ENCODE data around the gene RSPH10B.
"Not testable (repeated sequence)": the region's sequence is repeated elsewhere in the genome, so short reads cannot be mapped to it uniquely, and the experiment has no call there.

RSPH10B gene

DNA sequence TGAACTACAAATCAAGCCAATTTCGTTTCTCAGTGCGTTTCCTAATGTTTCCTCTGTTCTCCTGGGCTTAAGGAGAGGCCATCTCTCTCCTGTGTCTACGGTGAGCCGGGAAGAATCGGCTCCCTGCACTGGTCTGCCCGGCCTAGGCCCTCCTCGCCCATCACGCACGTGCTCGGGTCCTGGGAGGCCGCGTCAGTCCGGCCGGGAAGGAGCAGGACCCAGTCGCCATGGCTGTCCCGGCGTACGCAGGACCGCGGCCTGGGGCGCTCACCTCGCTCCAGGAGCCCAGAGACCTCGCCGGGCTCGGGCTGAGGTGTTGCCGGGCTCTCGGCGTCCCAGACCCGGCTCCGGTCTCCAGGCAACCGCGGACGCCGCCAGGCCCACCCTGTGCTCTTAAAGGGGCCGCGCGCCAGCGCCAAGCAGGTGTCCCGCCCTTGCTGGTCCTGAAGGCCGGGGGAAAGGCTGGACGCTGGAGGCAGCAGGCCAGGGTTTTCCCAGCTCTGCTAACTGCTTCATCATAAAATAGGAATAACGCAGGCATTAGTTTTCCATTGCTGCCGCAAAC lies at the start of gene RSPH10B:
TSS of gene RSPH10B (minus strand) at position 343 of the 565 bp plus-strand sequence. CDS start 3,573 bp downstream, outside the sequence.
- not testable (repeated sequence) for DNase-seq

DNA sequence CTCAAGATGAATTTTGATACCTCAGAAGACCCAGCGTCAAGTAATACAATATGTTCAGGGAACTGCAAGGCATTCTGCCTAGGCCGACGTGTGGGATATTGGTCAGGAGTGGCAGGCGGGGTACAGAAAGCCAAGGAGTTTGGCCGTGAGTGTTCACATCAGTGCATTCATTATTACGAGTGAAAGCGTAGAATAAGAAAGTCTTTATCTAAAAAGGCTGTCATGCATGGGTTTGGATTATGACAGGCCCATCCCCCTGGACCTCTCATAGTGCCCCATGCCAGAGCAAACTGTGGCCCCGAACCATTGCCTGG lies 46.1 kb upstream of the RSPH10B start:
- no peak for DNase-seq

DNA sequence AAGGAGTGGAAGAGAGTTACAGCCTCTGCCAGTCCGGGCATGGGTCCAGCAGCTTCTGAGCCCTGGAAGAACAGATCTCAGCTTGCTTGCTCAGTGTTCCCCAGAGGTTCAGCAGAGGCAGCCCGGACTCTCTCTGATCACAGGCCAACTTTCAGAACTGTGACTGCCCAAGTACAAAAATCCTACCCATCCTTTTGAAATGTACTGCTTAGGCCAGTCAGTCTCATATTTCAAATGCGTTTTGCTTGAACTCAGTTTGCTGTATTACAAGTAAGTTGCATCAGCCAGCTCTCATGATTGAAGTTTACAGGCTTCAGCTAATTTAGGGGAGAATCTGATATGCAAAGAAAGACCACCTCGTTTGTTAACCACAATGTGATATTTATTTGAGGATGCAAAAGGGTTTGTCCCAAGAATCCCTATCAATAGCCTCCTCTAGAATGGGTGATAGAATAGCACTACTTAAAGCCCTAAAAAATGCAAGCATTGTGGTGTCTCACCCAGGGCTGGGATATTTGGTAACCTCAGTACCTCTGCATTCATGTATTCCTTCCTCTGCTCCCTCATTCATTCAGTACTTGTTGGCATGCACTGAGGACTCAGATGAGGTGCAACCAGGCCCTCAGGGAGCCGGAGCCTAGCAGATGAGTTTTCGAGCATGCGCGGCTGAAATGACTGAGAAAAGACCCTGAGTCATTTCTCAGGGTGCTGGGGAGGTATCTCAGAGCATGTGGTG lies 45.6 kb upstream of the RSPH10B start:
- no peak for DNase-seq

DNA sequence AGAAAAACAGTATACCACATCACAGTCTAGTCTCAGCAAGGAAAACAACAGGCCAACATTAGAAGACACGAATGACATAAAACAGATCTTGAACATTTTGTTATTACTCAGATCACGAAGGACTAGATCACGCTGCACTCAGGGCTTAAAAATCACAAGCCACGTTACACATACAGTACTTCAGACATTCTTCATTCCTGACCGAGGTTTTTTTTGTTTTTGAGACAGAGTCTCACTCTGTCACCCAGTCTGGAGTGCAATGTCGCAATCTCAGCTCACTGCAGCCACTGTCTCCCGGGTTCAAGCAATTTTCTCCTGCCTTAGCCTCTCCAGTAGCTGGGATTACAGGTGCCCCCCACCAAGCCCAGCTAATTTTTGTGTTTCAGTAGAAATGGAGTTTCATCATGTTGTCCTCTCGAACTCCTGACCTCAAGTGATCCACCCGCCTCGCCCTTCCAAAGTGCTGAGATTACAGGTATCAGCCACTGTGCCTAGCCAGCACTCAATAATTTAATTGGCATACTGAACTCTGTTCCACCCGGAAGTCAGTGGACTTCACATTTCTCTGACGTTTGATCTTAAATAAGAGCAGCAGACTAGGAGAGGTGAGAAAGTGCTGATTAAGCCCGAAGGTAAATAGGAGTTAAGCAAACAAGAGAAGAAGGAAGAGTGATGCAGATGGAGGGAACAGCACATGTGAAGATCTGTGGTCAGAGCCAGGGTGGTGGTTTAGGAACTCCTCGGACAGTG lies 42.0 kb upstream of the RSPH10B start:
- no peak for DNase-seq

DNA sequence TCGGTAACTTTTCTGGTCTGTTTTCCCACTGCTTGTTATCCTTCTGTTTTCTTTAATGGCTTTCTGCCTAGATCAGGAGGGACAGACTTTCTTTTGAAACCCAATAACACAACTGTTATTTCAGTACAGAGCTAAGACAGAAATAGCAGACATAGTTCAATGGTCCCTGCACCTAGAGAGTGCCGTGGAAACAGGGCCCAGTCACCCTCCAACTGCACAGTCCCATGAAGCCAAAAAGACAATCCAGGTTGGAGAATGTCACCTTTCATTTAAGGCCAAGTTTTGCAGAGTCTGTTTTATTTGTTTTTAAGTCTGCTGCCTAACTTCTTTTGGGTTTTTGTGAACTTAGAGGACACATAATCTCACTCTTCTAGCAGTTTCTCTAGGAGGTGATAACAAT lies 41.1 kb upstream of the RSPH10B start:
- no peak for DNase-seq

DNA sequence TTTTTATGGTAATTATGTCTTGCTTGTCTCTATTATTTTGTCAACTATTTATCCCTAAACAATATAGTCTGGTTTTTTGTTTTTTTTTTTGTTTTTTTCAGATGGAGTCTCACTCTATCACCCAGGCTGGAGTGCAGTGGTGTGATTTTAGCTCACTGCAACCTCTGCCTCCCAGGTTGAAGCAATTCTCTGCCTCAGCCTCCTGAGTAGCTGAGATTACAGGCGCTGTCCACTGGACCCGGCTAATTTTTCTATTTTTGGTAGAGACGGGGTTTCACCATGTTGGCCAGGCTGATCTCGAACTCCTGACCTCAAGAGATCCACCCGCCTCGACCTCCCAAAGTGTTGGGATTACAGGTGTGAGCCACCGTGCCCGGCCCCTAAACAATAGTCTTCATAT lies 39.9 kb upstream of the RSPH10B start:
- not testable (repeated sequence) for DNase-seq

DNA sequence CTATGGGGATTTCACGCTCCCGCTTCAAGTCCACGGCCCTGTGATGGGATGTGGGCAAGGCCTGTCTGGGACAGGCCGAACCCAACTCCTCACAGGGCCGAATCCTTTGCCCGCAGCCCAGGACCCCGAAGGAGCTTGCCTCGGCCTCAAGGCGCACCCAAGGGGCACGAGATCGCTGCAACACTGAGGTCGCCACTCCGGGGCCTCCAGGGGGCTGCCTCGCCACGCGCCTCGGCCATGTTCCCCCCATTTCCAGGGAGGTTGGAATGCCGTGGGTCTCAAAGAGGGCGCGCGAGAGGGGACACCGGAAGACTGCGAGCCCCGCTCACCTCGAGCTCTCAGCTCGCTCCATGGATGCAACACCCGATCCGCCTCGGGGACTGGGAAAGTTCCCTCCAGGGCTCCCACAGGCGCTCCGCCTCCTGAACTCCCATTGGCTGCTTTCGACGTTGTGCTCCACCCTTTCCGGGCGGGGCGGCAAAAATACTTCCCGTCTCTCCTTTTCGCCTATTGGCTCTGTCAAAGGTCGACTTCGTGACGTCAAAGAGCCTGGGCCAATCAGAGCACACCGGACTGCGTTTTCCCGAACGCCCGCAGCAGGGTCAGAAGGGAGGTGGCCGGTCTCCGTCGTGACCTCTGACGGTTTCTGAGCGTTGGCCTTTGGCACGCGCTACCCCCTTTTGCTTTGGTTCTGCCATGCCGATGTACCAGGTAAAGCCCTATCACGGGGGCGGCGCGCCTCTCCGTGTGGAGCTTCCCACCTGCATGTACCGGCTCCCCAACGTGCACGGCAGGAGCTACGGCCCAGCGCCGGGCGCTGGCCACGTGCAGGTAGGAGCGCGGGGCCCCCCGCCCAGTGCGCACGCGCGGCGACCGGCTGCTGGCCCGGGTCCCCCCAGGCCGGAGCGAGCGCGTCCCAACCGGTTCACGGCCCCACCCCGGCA lies 38.5 kb upstream of the RSPH10B start, which contains the start of the genes AIMP2 and PMS2:
TSS of gene AIMP2 (plus strand) at position 605 of the 944 bp plus-strand sequence. CDS start at position 697, 92 bp downstream.
TSS of gene PMS2 (minus strand) at position 382 of the 944 bp plus-strand sequence. CDS start at position 352, 30 bp downstream.
- peak; percentile 92 for DNase-seq

DNA sequence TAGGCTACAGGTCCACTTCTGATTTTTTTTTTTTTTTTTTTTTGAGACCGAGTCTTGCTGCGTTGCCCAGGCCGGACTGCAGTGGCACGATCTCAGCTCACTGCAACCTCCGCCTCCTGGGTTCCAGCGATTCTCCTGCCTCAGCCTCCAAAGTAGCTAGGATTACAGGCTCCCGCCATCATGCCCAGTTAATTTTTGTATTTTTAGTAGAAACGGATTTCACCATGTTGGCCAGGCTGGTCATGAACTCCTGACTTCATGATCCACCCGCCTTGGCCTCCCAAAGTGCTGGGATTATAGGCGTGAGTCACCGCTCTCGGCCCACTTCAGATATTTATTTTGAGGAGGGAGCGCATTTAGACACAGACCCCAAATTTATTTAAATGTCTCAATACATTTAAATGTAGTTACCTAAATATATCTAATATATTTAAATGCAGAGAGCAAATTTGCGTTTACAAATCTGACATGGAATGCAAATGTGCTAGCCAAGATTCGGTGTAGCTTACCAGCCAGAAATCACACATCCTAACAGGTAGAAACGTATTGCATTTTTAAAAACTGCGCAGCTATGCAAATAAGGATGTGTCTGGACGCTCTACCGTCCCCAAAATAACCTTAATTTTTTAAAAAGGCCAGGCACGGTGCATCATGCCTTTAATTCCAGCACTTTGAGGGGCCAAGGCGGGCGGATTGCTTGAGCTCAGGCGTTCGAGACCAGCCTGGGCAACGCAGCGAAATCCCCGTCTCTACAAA lies 37.5 kb upstream of the RSPH10B start:
- not testable (repeated sequence) for DNase-seq

DNA sequence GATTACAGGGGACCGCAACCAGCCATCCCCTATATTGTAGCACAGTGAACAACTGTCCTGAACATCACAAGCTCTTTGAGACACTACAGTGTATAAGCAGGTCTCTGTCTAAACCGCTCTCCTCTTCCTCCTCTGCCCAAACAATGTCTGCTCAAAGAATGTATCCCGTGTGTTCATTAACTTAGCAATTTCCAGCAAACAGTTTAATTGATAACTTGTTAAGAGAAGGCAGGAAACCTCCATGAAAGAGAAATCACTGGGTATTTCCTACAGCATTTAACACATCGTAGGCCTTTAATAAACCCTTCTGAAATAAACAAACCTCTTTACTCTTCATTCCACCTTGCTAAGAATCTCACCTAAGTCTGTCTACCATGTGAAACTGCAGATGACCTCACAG lies 36.9 kb upstream of the RSPH10B start:
- no peak for DNase-seq

DNA sequence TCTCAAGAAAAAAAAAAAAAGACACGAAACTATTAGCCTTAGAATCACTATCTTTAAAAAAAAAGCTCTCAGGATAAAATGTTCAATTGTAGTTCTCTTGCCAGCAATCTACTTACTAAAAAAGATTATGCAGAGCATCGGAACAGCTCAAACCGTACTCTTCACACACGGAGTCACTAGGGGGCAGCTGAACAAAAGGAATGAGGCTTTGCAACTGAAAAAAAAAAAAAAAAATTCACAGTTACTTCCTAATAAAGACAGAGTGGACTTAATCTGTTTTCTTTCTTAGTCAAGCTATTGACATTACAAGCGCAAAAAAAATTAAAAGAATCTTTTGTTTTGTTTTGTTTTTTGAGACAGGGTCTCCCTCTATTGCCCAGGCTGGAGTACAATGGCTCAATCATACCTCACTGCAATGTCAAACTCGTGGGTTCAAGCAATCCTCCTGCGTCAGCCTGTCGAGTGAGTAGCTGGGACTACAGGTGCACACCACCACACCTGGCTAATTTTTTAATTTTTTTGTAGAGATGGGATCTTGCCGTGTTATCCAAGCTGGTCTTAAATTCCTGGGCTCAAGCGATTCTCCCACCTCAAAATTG lies 26.8 kb upstream of the RSPH10B start:
- no peak for DNase-seq

DNA sequence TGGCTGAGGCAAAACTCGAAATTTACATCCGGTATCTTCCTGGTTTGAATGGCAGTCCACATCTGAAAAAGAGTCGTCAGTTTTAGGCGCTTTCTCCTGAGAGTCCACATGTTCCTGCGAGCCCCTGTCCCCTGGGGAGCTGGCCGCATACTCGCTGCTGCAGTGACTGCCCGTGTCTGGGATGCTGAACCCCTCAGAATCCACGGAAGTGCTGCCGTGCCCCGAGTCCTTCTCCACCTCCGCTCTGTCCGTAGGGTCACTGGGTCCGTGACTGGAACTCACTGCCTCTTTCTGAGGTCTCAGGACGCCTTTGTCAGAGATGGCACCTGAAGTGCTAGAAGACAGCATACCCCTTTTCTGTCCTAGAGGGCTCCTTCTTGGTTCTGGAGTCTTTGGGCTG lies 16.6 kb upstream of the RSPH10B start:
- DNase-seq, result not testable (repeated sequence)

DNA sequence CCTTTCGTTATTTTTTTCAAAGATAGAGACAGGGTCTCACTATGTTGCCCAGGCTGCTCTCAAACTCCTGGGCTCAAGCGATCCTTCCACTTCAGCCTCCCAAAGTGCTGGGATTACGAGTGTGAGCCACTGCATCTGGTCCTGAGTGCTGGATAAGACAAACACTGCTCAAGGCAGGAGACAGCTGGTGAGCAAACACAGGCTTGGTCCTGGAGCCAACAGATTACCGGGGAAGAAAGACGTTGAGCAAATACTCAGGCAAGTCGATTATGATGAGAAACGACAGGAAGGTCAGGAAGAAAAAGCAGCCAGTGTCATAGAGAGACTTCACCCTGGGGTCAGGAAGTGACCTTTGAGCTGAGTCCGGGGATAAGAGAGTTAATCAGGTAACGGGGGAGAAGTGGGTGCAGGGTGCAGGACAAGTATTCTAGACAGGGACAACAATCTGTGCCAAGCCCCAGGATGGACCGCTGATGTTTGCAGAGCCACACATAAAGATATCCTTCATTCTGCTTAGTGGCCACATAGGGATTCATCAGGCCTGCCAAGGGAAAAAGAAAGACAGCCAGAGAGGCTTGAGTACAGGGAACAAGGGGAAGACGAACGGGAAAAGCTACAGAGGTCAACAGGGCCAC lies 9.3 kb upstream of the RSPH10B start:
- not testable (repeated sequence) for DNase-seq

DNA sequence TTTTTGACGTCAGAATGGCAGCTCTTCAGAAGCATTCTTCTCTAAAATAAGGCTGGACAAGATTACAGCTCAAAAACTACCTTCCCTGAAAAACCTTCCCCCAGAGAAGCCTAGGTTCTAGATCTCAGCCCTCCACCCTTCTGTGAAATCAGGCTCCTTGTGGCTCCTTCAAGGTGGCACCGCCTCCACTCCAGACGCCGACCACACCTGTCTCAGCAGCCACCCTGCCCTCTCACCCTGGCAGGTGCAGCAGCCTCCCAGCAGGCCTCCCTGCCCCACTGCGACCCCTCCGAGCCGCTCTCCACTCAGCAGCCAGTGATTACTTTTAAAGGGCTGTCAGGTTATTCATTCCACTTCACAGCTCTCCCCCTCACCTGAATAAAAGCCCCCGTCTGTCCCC lies 3.1 kb upstream of the RSPH10B start:
- not testable (repeated sequence) for DNase-seq

DNA sequence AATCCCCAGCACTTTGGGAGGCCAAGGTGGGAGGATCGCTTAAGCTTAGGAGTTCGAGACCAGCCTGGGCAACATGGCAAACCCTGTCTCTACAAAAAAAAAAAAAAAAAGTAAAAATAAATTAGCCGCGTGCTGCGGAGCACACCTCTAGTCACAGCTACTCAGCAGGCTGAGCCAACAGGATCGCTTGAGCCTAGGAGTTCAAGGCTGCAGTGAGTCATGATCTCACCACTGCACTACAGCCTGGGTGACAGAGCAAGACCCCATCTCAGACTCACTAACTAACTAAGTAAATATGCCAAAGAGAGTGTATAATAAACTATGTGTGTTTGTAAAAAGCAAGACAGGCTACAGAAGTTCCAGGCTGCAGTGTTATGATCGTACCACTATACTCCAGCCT lies 6.7 kb downstream of the RSPH10B start:
- not testable (repeated sequence) for DNase-seq

DNA sequence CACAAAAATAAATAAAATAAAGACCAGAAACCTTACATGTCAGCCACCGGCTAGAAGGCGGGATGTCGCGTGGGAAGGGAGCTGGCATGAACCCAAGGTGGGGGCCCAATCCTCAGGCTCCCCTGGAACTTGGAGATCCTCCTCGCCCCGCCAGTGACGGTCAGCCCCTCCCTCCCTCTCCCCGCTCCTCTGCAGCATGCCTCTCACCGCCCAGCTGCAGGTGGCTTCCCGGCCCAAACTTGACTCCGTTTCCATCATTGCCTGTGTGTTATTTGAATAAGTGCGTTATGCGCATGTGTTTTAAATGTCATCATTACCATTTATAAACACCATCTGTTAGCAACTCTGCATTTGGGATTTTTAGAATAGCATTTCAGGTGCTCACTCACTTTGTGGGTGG lies 7.3 kb downstream of the RSPH10B start:
- DNase-seq, result not testable (repeated sequence)

DNA sequence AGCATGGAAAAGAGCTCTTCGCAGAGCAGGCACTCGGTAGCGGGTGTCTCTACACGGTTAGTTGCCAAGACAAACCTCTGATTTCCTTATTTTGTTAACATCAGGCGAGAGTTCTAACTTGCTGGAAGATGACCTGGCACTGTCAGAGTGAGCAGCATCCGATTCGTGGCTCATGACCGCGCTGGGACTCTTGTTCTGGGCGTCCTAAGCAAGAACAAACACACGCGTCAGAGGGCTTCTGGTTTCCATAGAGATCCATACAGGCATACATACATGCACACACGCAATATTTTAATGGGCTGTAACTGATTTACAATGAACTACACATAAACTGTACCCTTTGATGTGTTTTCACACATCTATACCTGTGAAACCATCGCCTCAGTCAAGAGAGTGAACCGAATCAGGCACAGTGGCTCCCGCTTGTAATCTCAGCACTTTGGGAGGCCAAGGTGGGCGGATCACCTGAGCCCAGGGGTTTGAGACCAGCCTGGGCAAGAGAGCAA lies 35.5 kb downstream of the RSPH10B start:
- not testable (repeated sequence) for DNase-seq

DNA sequence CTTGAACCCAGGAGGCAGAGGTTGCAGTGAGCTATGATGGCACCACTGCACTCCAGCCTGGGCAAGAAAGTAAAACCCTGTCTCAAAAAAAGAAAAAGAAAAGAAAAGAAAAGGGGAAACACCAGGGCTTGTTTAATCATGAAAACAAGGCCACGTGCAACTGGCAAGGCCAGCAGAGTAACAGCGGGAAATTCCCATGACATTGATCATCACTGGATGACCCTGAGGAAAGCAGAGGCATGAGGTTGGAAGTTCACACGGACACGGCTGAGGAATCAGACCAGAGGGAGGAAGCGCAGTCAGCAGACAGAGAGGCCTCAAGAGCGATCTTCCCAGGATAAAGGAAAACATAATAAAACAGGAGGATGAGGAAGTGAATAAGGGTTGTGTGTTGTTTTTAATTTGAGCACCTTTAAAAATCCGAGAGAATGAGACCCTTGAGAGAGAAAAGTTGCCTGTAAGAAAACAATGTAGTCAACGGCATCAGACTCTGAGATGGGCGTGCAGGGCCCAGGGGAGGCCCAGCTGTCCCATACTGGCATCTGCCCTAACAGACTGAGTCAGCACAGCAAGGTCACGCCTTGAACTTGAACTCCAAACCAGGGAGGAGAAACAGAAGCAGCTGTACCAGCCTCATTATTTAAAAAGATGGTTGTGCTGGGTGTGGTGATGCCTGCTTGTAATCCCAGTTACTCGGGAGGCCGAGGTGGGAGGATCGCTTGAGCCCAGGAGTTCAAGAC lies 38.4 kb downstream of the RSPH10B start:
- DNase-seq, result not testable (repeated sequence)

DNA sequence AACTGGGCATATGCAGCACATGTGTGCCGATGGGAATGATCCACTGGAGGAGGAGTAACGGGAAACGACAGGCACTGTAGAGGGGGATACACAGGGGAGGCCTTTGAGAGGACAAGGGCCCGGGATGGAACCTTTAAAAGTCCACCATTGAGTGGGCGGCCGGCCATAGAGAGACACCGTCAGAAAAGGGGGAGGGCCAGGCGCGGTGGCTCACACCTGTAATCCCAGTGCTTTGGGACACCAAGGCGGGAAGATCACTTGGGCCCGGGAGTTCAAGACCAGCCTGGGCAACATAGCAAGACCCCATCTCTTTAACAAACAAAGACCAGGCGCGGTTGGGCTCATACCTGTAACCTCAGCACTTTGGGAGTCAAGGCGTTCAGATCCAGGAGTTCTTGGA lies 39.2 kb downstream of the RSPH10B start:
- DNase-seq, result not testable (repeated sequence)

DNA sequence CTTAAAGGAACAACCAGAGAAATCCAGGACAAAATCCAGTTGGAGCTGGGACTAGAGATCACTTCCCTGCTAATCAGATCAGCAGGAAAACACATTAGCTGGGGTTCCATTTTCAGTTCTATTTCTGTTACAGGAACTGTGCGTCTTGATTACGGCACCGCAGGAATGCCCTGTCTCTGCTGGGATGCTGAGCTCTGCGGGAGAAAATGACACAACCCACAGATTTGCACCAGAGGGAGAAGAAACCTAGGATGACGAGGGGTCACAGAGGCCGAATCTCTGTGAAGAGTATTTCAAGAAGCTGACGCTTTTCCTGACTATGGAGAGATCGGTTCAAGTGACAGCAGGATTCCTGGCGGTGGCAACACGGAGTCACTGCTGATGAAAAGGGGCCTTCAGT lies 40.2 kb downstream of the RSPH10B start:
- DNase-seq, result not testable (repeated sequence)
